ENCODE measurements around the gene HSPA12A.

HSPA12A gene

GRCh38 chr10:116688741-116689495, 53.4 kb downstream of the HSPA12A start:
- Mint-ChIP-seq H3K36me3 (ENCODE audit: low read depth) (no peaks in the 10 kb centered on the region), H3K4me3 (no peak overlapping the region), H3K27me3 (peaks cover 35% of the 10 kb centered on the region), H3K4me1 (ENCODE audit: low read depth) (no peaks in the 10 kb centered on the region), H3K27ac (no peak overlapping the region), H3K9me3 (no peaks in the 10 kb centered on the region)

GRCh38 chr10:116688241-116688711, 54.1 kb downstream of the HSPA12A start:
- no peaks in the 10 kb centered on the region for H3K36me3 Mint-ChIP-seq (ENCODE audit: low read depth)
- H3K4me3 Mint-ChIP-seq: no peak overlapping the region
- no peak overlapping the region for H3K27ac Mint-ChIP-seq
- peaks cover 35% of the 10 kb centered on the region for H3K27me3 Mint-ChIP-seq
- no peaks in the 10 kb centered on the region for H3K4me1 Mint-ChIP-seq (ENCODE audit: low read depth)
- H3K9me3 Mint-ChIP-seq: no peaks in the 10 kb centered on the region

GRCh38 chr10:116687633-116688032, 54.7 kb downstream of the HSPA12A start:
- Mint-ChIP-seq H3K36me3 (ENCODE audit: low read depth) (no peaks in the 10 kb centered on the region), H3K27ac (no peak overlapping the region), H3K9me3 (no peaks in the 10 kb centered on the region), H3K4me3 (no peak overlapping the region), H3K4me1 (ENCODE audit: low read depth) (no peaks in the 10 kb centered on the region), H3K27me3 (peaks cover 35% of the 10 kb centered on the region)

- Mint-ChIP-seq H3K27me3 (peaks cover 29% of the 10 kb centered on the region), H3K4me3 (no peak overlapping the region), H3K27ac (no peak overlapping the region), H3K4me1 (ENCODE audit: low read depth) (peaks cover 3% of the 10 kb centered on the region), H3K36me3 (ENCODE audit: low read depth) (no peaks in the 10 kb centered on the region), H3K9me3 (no peaks in the 10 kb centered on the region)
Observed at GRCh38 chr10:116686632-116687031, 55.7 kb downstream of the HSPA12A start.

GRCh38 chr10:116685807-116686206, 56.6 kb downstream of the HSPA12A start:
- peaks cover 24% of the 10 kb centered on the region for H3K27me3 Mint-ChIP-seq
- no peak overlapping the region for H3K27ac Mint-ChIP-seq
- peaks cover 3% of the 10 kb centered on the region for H3K4me1 Mint-ChIP-seq (ENCODE audit: low read depth)
- H3K36me3 Mint-ChIP-seq (ENCODE audit: low read depth): no peaks in the 10 kb centered on the region
- no peak overlapping the region for H3K4me3 Mint-ChIP-seq
- H3K9me3 Mint-ChIP-seq: no peaks in the 10 kb centered on the region

- Mint-ChIP-seq H3K27me3 (peaks cover 15% of the 10 kb centered on the region), H3K36me3 (ENCODE audit: low read depth) (no peaks in the 10 kb centered on the region), H3K4me3 (no peak overlapping the region), H3K27ac (no peak overlapping the region), H3K4me1 (ENCODE audit: low read depth) (peaks cover 3% of the 10 kb centered on the region), H3K9me3 (no peaks in the 10 kb centered on the region)
Observed at GRCh38 chr10:116684781-116685180, 57.6 kb downstream of the HSPA12A start.

GRCh38 chr10:116683821-116684220, 58.5 kb downstream of the HSPA12A start:
- Mint-ChIP-seq H3K27ac (no peak overlapping the region), H3K4me1 (ENCODE audit: low read depth) (peaks cover 3% of the 10 kb centered on the region), H3K36me3 (ENCODE audit: low read depth) (no peaks in the 10 kb centered on the region), H3K9me3 (no peaks in the 10 kb centered on the region), H3K4me3 (no peak overlapping the region), H3K27me3 (peaks cover 12% of the 10 kb centered on the region)

- H3K4me3 Mint-ChIP-seq: no peak overlapping the region
- H3K9me3 Mint-ChIP-seq: no peaks in the 10 kb centered on the region
- H3K27ac Mint-ChIP-seq: no peak overlapping the region
- peaks cover 6% of the 10 kb centered on the region for H3K27me3 Mint-ChIP-seq
- H3K36me3 Mint-ChIP-seq (ENCODE audit: low read depth): no peaks in the 10 kb centered on the region
- H3K4me1 Mint-ChIP-seq (ENCODE audit: low read depth): peaks cover 3% of the 10 kb centered on the region
Observed at GRCh38 chr10:116683166-116683565, 59.2 kb downstream of the HSPA12A start.

GRCh38 chr10:116679351-116679750, 63.0 kb downstream of the HSPA12A start:
- no peaks in the 10 kb centered on the region for H3K36me3 Mint-ChIP-seq (ENCODE audit: low read depth)
- peaks cover 3% of the 10 kb centered on the region for H3K4me1 Mint-ChIP-seq (ENCODE audit: low read depth)
- H3K27me3 Mint-ChIP-seq: no peaks in the 10 kb centered on the region
- H3K4me3 Mint-ChIP-seq: no peak overlapping the region
- no peaks in the 10 kb centered on the region for H3K9me3 Mint-ChIP-seq
- H3K27ac Mint-ChIP-seq: no peak overlapping the region

GRCh38 chr10:116676633-116677032, 65.7 kb downstream of the HSPA12A start:
- Mint-ChIP-seq H3K4me3 (no peak overlapping the region), H3K4me1 (ENCODE audit: low read depth) (no peaks in the 10 kb centered on the region)

GRCh38 chr10:116676118-116676517, 66.2 kb downstream of the HSPA12A start:
- Mint-ChIP-seq H3K4me1 (ENCODE audit: low read depth) (no peaks in the 10 kb centered on the region), H3K27ac (no peak overlapping the region), H3K4me3 (no peak overlapping the region), H3K9me3 (no peaks in the 10 kb centered on the region), H3K27me3 (peaks cover 8% of the 10 kb centered on the region), H3K36me3 (ENCODE audit: low read depth) (no peaks in the 10 kb centered on the region)

More at GRCh38 chr10:116676633-116677032, 65.7 kb downstream of the HSPA12A start:
- H3K36me3 Mint-ChIP-seq (ENCODE audit: low read depth): no peaks in the 10 kb centered on the region
- no peak overlapping the region for H3K27ac Mint-ChIP-seq
- peaks cover 3% of the 10 kb centered on the region for H3K27me3 Mint-ChIP-seq
- H3K9me3 Mint-ChIP-seq: no peaks in the 10 kb centered on the region

- Mint-ChIP-seq H3K4me1 (ENCODE audit: low read depth) (no peaks in the 10 kb centered on the region), H3K9me3 (no peaks in the 10 kb centered on the region), H3K4me3 (no peak overlapping the region), H3K36me3 (ENCODE audit: low read depth) (no peaks in the 10 kb centered on the region), H3K27ac (no peak overlapping the region), H3K27me3 (peaks cover 16% of the 10 kb centered on the region)
Observed at GRCh38 chr10:116674901-116675423, 67.4 kb downstream of the HSPA12A start.

GRCh38 chr10:116673866-116674265, 68.5 kb downstream of the HSPA12A start:
- H3K27ac Mint-ChIP-seq: no peak overlapping the region
- peaks cover 21% of the 10 kb centered on the region for H3K27me3 Mint-ChIP-seq
- no peaks in the 10 kb centered on the region for H3K9me3 Mint-ChIP-seq
- H3K4me1 Mint-ChIP-seq (ENCODE audit: low read depth): no peaks in the 10 kb centered on the region
- H3K36me3 Mint-ChIP-seq (ENCODE audit: low read depth): no peaks in the 10 kb centered on the region
- H3K4me3 Mint-ChIP-seq: no peak overlapping the region

- H3K36me3 Mint-ChIP-seq (ENCODE audit: low read depth): no peaks in the 10 kb centered on the region
- no peaks in the 10 kb centered on the region for H3K9me3 Mint-ChIP-seq
- no peak overlapping the region for H3K4me3 Mint-ChIP-seq
- peaks cover 21% of the 10 kb centered on the region for H3K27me3 Mint-ChIP-seq
- no peak overlapping the region for H3K27ac Mint-ChIP-seq
- H3K4me1 Mint-ChIP-seq (ENCODE audit: low read depth): no peaks in the 10 kb centered on the region
Observed at GRCh38 chr10:116672891-116673290, 69.5 kb downstream of the HSPA12A start.

GRCh38 chr10:116671274-116671926, 71.0 kb downstream of the HSPA12A start:
- no peaks in the 10 kb centered on the region for H3K36me3 Mint-ChIP-seq (ENCODE audit: low read depth)
- no peak overlapping the region for H3K27ac Mint-ChIP-seq
- peaks cover 25% of the 10 kb centered on the region for H3K27me3 Mint-ChIP-seq
- H3K4me1 Mint-ChIP-seq (ENCODE audit: low read depth): no peaks in the 10 kb centered on the region
- no peaks in the 10 kb centered on the region for H3K9me3 Mint-ChIP-seq
- no peak overlapping the region for H3K4me3 Mint-ChIP-seq
